HepG2 (cell line): Measurements from ENCODE around the gene TST. TPM values are rescaled to one million over a fixed set of nuclear protein-coding genes. Genes with fewer than 3 reads are reported as not detected.

ENCODE experiments used
- ATM ChIP-seq: fragments of 450-650 bp; IDR thresholded peaks from 2 replicates; pipeline ENCODE4 v1.7.1; 2017; ENCODE audit warnings: mild to moderate bottlenecking, borderline replicate concordance
- CTCF ChIP-seq: sonication (generic); formaldehyde crosslinking; IDR thresholded peaks from 2 replicates; pipeline ENCODE4 v1.5.0; 2020; ENCODE audit warnings: mild to moderate bottlenecking, missing genetic modification reagents, moderate library complexity
- DDIT3 ChIP-seq: sonication (generic); formaldehyde crosslinking; IDR thresholded peaks from 2 replicates; pipeline ENCODE4 v1.4.0; 2020; ENCODE audit warnings: mild to moderate bottlenecking, missing genetic modification reagents
- HNRNPLL ChIP-seq: fragments of 200-400 bp; formaldehyde crosslinking; IDR thresholded peaks from 2 replicates; pipeline ENCODE4 v1.6.1; 2017; ENCODE audit warnings: mild to moderate bottlenecking, low read depth, low read length; ENCODE audit not compliant: poor library complexity, severe bottlenecking
- IRF2 ChIP-seq: IDR thresholded peaks from 2 replicates; pipeline ENCODE4 v1.6.1; 2018; ENCODE audit warnings: missing genetic modification reagents, missing compliant biosample characterization
- KDM5B ChIP-seq: sonication (generic); formaldehyde crosslinking; IDR thresholded peaks from 2 replicates; pipeline ENCODE4 v1.4.0; 2020; ENCODE audit warnings: missing genetic modification reagents, mild to moderate bottlenecking, borderline replicate concordance
- MTA1 ChIP-seq: sonication (generic); formaldehyde crosslinking; IDR thresholded peaks from 2 replicates; pipeline ENCODE4 v1.4.0; 2020; ENCODE audit warnings: missing genetic modification reagents, mild to moderate bottlenecking, borderline replicate concordance
- NFAT5 ChIP-seq: sonication (generic); formaldehyde crosslinking; IDR thresholded peaks from 2 replicates; pipeline ENCODE4 v1.4.0; 2020; ENCODE audit warnings: missing genetic modification reagents
- NFYC ChIP-seq: IDR thresholded peaks from 2 replicates; pipeline ENCODE4 v1.6.1; 2016; ENCODE audit warnings: missing genetic modification reagents, missing compliant biosample characterization
- PRMT3 ChIP-seq: sonication (generic); formaldehyde crosslinking; IDR thresholded peaks from 2 replicates; pipeline ENCODE4 v1.8.1; 2022; ENCODE audit warnings: low read depth, mild to moderate bottlenecking, moderate library complexity, missing genetic modification reagents, borderline replicate concordance
- RAD21 ChIP-seq: fragments of 450-650 bp; formaldehyde crosslinking; IDR thresholded peaks from 2 replicates; pipeline ENCODE4 v1.5.0; 2020; ENCODE audit warnings: mild to moderate bottlenecking
- SOX6 ChIP-seq, 2 experiments: fragments of 450-650 bp in 1 of 2; sonication (generic) in 1 of 2; formaldehyde crosslinking in 1 of 2; IDR thresholded peaks; 2 replicates each; pipeline versions ENCODE4 v1.4.0 to v1.6.1; 2017 to 2020; ENCODE audit warnings: antibody characterized with exemption in 1 of 2, mild to moderate bottlenecking in 1 of 2, missing genetic modification reagents in 1 of 2
- SP2 ChIP-seq: sonication (generic); formaldehyde crosslinking; IDR thresholded peaks from 2 replicates; pipeline ENCODE4 v1.5.1; 2020; ENCODE audit warnings: mild to moderate bottlenecking, missing genetic modification reagents
- ZNF773 ChIP-seq: sonication (generic); formaldehyde crosslinking; IDR thresholded peaks from 2 replicates; pipeline ENCODE4 v1.4.0; 2020; ENCODE audit warnings: missing genetic modification reagents, borderline replicate concordance
- ZSCAN21 ChIP-seq: sonication (generic); formaldehyde crosslinking; IDR thresholded peaks from 2 replicates; pipeline ENCODE4 v1.8.0; 2022; ENCODE audit warnings: mild to moderate bottlenecking, missing genetic modification reagents, moderate library complexity, borderline replicate concordance
- polyA plus RNA-seq, 8 experiments: library from polyadenylated mRNA; depleted of rRNA in 3 of 8; stranded (reverse) in 7 of 8; unstranded in 1 of 8; fragments of >200 nt; fragmentation: Illumina TruSeq in 4 of 8; extraction: Trizol in 4 of 8; gene quantifications; 2 replicates each; pipeline versions ENCODE4 v1.2.1 to v1.2.3, GENCODE V29; 2011 to 2016; ENCODE audit warnings: low read depth in 4 of 8, missing spikeins in 1 of 8, mixed read lengths in 1 of 8; ENCODE audit not compliant: insufficient read depth in 1 of 8
- total RNA-seq, 5 experiments: library from RNA; depleted of rRNA; stranded (reverse); fragments of >200 nt; fragmentation: Illumina TruSeq; extraction: Trizol; gene quantifications; 2 replicates each; pipeline ENCODE4 v1.2.3, GENCODE V29; 2016; ENCODE audit warnings: low read depth in 1 of 5
- TF ChIP-seq, protein P1 (sequence below): sonication (generic); formaldehyde crosslinking; IDR thresholded peaks from 2 replicates; pipeline ENCODE4 v1.5.0; 2020; ENCODE audit warnings: mild to moderate bottlenecking, missing genetic modification reagents, borderline replicate concordance

TST gene
- total and polyA plus RNA-seq, 2 of the 13 experiments (the other 11 are each of a cell fraction or from before 2014, with no cell fraction given) = 44.6 to 63.6 TPM

- TF ChIP-seq DDIT3 (no peak), IRF2 (CRISPR knock-in tag) (0 out of 2 replicates have a peak, but pooled peaks have one; percentile 42), SP2 (CRISPR knock-in tag) (0 out of 2 replicates have a peak, but pooled peaks have one; percentile 25), PRMT3 (CRISPR knock-in tag) (no peak), CTCF (CRISPR knock-in tag) (peak; percentile 67), ZSCAN21 (CRISPR knock-in tag) (0 out of 2 replicates have a peak, but pooled peaks have one; percentile 43), NFYC (no peak), ZNF773 (no peak), MTA1 (CRISPR knock-in tag) (no peak), HNRNPLL (peak; percentile 46), SOX6 (IDR thresholded peaks at IDR 0.05) (no peak), SOX6 (CRISPR knock-in tag; IDR thresholded peaks at IDR 0.05) (0 out of 2 replicates have a peak, but pooled peaks have one; percentile 22), RAD21 (CRISPR knock-in tag) (0 out of 2 replicates have a peak, but pooled peaks have one; percentile 19), NFAT5 (CRISPR knock-in tag) (no peak), ATM (no peak), KDM5B (CRISPR knock-in tag) (0 out of 2 replicates have a peak, but pooled peaks have one; percentile 22)
- TF ChIP-seq, protein P1, sequence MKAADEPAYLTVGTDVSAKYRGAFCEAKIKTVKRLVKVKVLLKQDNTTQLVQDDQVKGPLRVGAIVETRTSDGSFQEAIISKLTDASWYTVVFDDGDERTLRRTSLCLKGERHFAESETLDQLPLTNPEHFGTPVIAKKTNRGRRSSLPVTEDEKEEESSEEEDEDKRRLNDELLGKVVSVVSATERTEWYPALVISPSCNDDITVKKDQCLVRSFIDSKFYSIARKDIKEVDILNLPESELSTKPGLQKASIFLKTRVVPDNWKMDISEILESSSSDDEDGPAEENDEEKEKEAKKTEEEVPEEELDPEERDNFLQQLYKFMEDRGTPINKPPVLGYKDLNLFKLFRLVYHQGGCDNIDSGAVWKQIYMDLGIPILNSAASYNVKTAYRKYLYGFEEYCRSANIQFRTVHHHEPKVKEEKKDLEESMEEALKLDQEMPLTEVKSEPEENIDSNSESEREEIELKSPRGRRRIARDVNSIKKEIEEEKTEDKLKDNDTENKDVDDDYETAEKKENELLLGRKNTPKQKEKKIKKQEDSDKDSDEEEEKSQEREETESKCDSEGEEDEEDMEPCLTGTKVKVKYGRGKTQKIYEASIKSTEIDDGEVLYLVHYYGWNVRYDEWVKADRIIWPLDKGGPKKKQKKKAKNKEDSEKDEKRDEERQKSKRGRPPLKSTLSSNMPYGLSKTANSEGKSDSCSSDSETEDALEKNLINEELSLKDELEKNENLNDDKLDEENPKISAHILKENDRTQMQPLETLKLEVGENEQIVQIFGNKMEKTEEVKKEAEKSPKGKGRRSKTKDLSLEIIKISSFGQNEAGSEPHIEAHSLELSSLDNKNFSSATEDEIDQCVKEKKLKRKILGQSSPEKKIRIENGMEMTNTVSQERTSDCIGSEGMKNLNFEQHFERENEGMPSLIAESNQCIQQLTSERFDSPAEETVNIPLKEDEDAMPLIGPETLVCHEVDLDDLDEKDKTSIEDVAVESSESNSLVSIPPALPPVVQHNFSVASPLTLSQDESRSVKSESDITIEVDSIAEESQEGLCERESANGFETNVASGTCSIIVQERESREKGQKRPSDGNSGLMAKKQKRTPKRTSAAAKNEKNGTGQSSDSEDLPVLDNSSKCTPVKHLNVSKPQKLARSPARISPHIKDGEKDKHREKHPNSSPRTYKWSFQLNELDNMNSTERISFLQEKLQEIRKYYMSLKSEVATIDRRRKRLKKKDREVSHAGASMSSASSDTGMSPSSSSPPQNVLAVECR (CRISPR knock-in tag) = peak; percentile 33; the same call in 1 of the 2 replicates
These were observed 41.8 kb downstream of the TST start (continued) for GRCh38 chr22:36977401-36977861.
